Caco-2 (cell line): Measurements from ENCODE around the gene SUMF2. TPM values are rescaled to one million over a fixed set of nuclear protein-coding genes. Genes with fewer than 3 reads are reported as not detected.

Source experiments
- BruUV-seq: library from RNA; stranded (reverse); fragments of 400-500 nt; replicated peaks from 2 replicates; lab custom pipeline; 2021; lab: Mats Ljungman, UMichigan
- CTCF ChIA-PET: fragments of 300-600 bp; sonication (Branson Sonifier 250); formaldehyde crosslinking; loops from one replicate; lab custom pipeline; 2022; ENCODE audit warnings: antibody characterized with exemption; lab: Charles Lee
- POLR2A ChIA-PET: fragments of 300-600 bp; sonication (Branson Sonifier 250); formaldehyde crosslinking; loops from one replicate; lab custom pipeline; 2022; ENCODE audit warnings: antibody characterized with exemption; lab: Charles Lee
- DNase-seq, 2 experiments: peaks; one replicate each; pipeline versions ENCODE4 v3.0.0 to v3.0.0-alpha.2; 2020 to 2022
- H3K27me3 ChIP-seq: replicated peaks from 2 replicates; pipeline ENCODE4 v1.6.0; 2011; ENCODE audit warnings: low read length; ENCODE audit not compliant: control insufficient read depth, insufficient read depth
- H3K36me3 ChIP-seq: 2 replicates; pipeline ENCODE4 v1.5.1; 2011; ENCODE audit warnings: low read length; ENCODE audit not compliant: control insufficient read depth, insufficient read depth
- H3K4me1 ChIP-seq: fragments of 250-450 bp; sonication (Bioruptor Pico); 2 replicates; pipeline ENCODE4 v1.5.1; 2020; ENCODE audit warnings: mild to moderate bottlenecking
- H3K4me3 ChIP-seq: 2 replicates; pipeline ENCODE4 v1.5.1; 2011; ENCODE audit warnings: low read depth, mild to moderate bottlenecking, control low read depth, low read length
- H3K9me3 ChIP-seq: fragments of 250-450 bp; sonication (Bioruptor Pico); 2 replicates; pipeline ENCODE4 v1.5.1; 2020; ENCODE audit warnings: mild to moderate bottlenecking, moderate library complexity
- H3K27ac Mint-ChIP-seq: one replicate; pipeline ENCODE4 v1.8.0; 2022; ENCODE audit warnings: mixed read lengths; ENCODE audit not compliant: unreplicated experiment
- H3K27me3 Mint-ChIP-seq: one replicate; pipeline ENCODE4 v1.8.0; 2022; ENCODE audit warnings: mixed read lengths; ENCODE audit not compliant: insufficient read depth, unreplicated experiment
- H3K36me3 Mint-ChIP-seq: one replicate; pipeline ENCODE4 v1.8.0; 2022; ENCODE audit warnings: mild to moderate bottlenecking, mixed read lengths; ENCODE audit not compliant: insufficient read depth, unreplicated experiment
- H3K4me1 Mint-ChIP-seq: one replicate; pipeline ENCODE4 v1.8.0; 2022; ENCODE audit warnings: low read depth, mixed read lengths; ENCODE audit not compliant: unreplicated experiment
- H3K4me3 Mint-ChIP-seq: one replicate; pipeline ENCODE4 v1.8.0; 2022; ENCODE audit warnings: mild to moderate bottlenecking, moderate library complexity, mixed read lengths; ENCODE audit not compliant: unreplicated experiment
- H3K9me3 Mint-ChIP-seq: one replicate; pipeline ENCODE4 v1.8.0; 2022; ENCODE audit warnings: mixed read lengths; ENCODE audit not compliant: unreplicated experiment
- CTCF ChIP-seq, 2 experiments: fragments of 200-600 bp in 1 of 2; IDR thresholded peaks; 1 replicate in 1 of 2; 2 replicates in 1 of 2; pipeline versions ENCODE4 v1.5.1 to v1.8.0; 2011 to 2022; ENCODE audit warnings: antibody characterized with exemption in 1 of 2, control low read depth in 1 of 2, inconsistent platforms in 1 of 2, low read depth in 1 of 2, low read length in 1 of 2, mild to moderate bottlenecking in 1 of 2, moderate library complexity in 1 of 2; ENCODE audit not compliant: insufficient read depth in 1 of 2, severe bottlenecking in 1 of 2, unreplicated experiment in 1 of 2
- intact Hi-C: fragments of 100-400 bp; cut with micrococcal nuclease; formaldehyde crosslinking; loops from one replicate; pipeline ENCODE4 v1.10.0; 2022; ENCODE audit not compliant: unreplicated experiment
- total RNA-seq: library from RNA; stranded (reverse); gene quantifications from 2 replicates; pipeline ENCODE4 v1.2.3, GENCODE V29; 2022

Gene SUMF2
- total RNA-seq, 1 experiment from 2014 or later: 172 TPM

- peak; percentile 77 to 89 for DNase-seq
- Mint-ChIP-seq H3K9me3 (no peaks in the 10 kb centered on the region), H3K4me1 (peaks cover 13% of the 10 kb centered on the region), H3K27me3 (no peaks in the 10 kb centered on the region), H3K4me3 (no peak overlapping the region), H3K27ac (peak overlapping the region; percentile 30), H3K36me3 (peaks cover 26% of the 10 kb centered on the region)
- Histone ChIP-seq H3K27me3 (no peaks in the 10 kb centered on the region), H3K36me3 (peaks cover 6% of the 10 kb centered on the region), H3K4me3 (no peak overlapping the region), H3K4me1 (no peaks in the 10 kb centered on the region), H3K9me3 (no peaks in the 10 kb centered on the region)
- BruUV-seq: no TSS peak
- ChIA-PET POLR2A (no interaction called here), CTCF (interaction anchor here (0.5 to 1.5 kb wide), 5 partner anchors 9 to 69 kb away, joined by 3 to 8 read pairs (median 4); partner anchors contain the start of genes CCT6A and PSPH)
- peak; percentile 81 to 89 for TF ChIP-seq CTCF (IDR thresholded peaks at IDR 0.05; ENCODE audit: insufficient read depth in 1 of 2, low read depth in 1 of 2, low read length in 1 of 2, severe bottlenecking in 1 of 2, unreplicated experiment in 1 of 2)
- intact Hi-C loops: loop anchor here (1.0 to 10.0 kb wide), 6 partner anchors 69 to 480 kb away; partner anchors contain the start of gene ZNF713
These were observed 10.3 kb downstream of the SUMF2 start for GRCh38 chr7:56074371-56074791.

DNA sequence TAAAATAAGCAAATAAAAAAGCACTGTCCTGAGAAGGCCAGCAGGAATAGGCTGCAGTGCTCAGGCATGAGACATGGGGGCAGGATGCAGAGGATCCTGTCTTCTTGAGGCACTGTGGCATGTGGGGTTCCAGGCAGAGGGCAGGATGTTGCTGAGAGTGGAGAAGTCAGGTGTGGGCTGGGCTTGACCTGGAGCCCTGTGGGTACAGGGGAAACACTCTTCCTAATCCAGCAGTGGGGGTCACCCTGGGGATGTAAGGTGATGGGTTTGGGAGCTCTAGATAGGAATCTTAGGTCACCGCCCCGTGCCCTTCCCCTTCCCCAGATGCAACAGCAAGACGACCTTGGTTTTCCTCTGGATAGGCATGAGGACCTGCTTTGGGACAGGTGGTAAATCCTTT is 13.6 kb downstream of the SUMF2 start:
- CTCF ChIA-PET: interaction anchor here (1.0 kb wide), 1 partner anchor 70 kb away, joined by 3 read pairs; no protein-coding TSS in a partner anchor

GRCh38 chr7:56078196-56078595 is 14.1 kb downstream of the SUMF2 start:
- intact Hi-C loops: loop anchor here (10.0 kb wide), 2 partner anchors 193 to 333 kb away; partner anchors contain the start of gene ZNF713
- H3K9me3 Mint-ChIP-seq: no peaks in the 10 kb centered on the region
- H3K9me3 ChIP-seq: no peaks in the 10 kb centered on the region
- BruUV-seq: no TSS peak
- no peak overlapping the region for H3K4me3 Mint-ChIP-seq
- H3K36me3 Mint-ChIP-seq: peaks cover 12% of the 10 kb centered on the region
- no peak overlapping the region for H3K4me3 ChIP-seq
- peak in 1 of 2 experiments; percentile 27 for DNase-seq
- H3K27me3 ChIP-seq: no peaks in the 10 kb centered on the region
- peaks cover 7% of the 10 kb centered on the region for H3K4me1 Mint-ChIP-seq
- H3K36me3 ChIP-seq: peaks cover 4% of the 10 kb centered on the region
- H3K27ac Mint-ChIP-seq: no peak overlapping the region
- no peaks in the 10 kb centered on the region for H3K27me3 Mint-ChIP-seq
- TF ChIP-seq CTCF (IDR thresholded peaks at IDR 0.05; ENCODE audit: insufficient read depth in 1 of 2, low read depth in 1 of 2, low read length in 1 of 2, severe bottlenecking in 1 of 2, unreplicated experiment in 1 of 2): no peak
- H3K4me1 ChIP-seq: no peaks in the 10 kb centered on the region
- CTCF ChIA-PET: interaction anchor here (1.0 kb wide), 1 partner anchor 71 kb away, joined by 3 read pairs; no protein-coding TSS in a partner anchor
- POLR2A ChIA-PET: no interaction called here

More for the DNA sequence above, 13.6 kb downstream of the SUMF2 start:
- no peak for TF ChIP-seq CTCF (IDR thresholded peaks at IDR 0.05; ENCODE audit: insufficient read depth in 1 of 2, low read depth in 1 of 2, low read length in 1 of 2, severe bottlenecking in 1 of 2, unreplicated experiment in 1 of 2)
- Mint-ChIP-seq H3K9me3 (no peaks in the 10 kb centered on the region), H3K4me3 (no peak overlapping the region), H3K27me3 (no peaks in the 10 kb centered on the region), H3K4me1 (peaks cover 12% of the 10 kb centered on the region), H3K27ac (no peak overlapping the region), H3K36me3 (peaks cover 15% of the 10 kb centered on the region)
- intact Hi-C loops: loop anchor here (10.0 kb wide), 2 partner anchors 193 to 333 kb away; partner anchors contain the start of gene ZNF713
- Histone ChIP-seq H3K36me3 (peaks cover 4% of the 10 kb centered on the region), H3K27me3 (no peaks in the 10 kb centered on the region), H3K4me1 (no peaks in the 10 kb centered on the region), H3K4me3 (no peak overlapping the region), H3K9me3 (no peaks in the 10 kb centered on the region)
- POLR2A ChIA-PET: no interaction called here
- DNase-seq: peak in 1 of 2 experiments; percentile 23
- no TSS peak for BruUV-seq
